DND-41 (cell line): ENCODE results near the gene PHB1.
"Not testable (repeated sequence)": the region's sequence is repeated elsewhere in the genome, so short reads cannot be mapped to it uniquely, and the experiment has no call there.

Source experiments
- ATAC-seq: fragments of 200-7000 bp; cut with Tn5 transposase; 3 replicates; pipeline ENCODE4 v1.9.1; 2021; ENCODE audit warnings: low read depth; ENCODE audit not compliant: insufficient read depth
- DNase-seq: peaks from one replicate; pipeline ENCODE4 v3.0.0-alpha.2; 2020
- H2AFZ ChIP-seq: 2 replicates; pipeline ENCODE4 v1.6.0; 2012; ENCODE audit warnings: low read depth, low read length
- H3K27ac ChIP-seq: 2 replicates; pipeline ENCODE4 v1.5.1; 2012; ENCODE audit warnings: low read length, inconsistent platforms
- H3K27me3 ChIP-seq: fragments of 200-600 bp; sonication (generic); 2 replicates; pipeline ENCODE4 v1.6.0; 2012; ENCODE audit warnings: low read length, mild to moderate bottlenecking, inconsistent platforms; ENCODE audit not compliant: insufficient read depth, poor library complexity
- H3K36me3 ChIP-seq: 2 replicates; pipeline ENCODE4 v1.5.1; 2012; ENCODE audit warnings: low read length, inconsistent platforms; ENCODE audit not compliant: insufficient read depth
- H3K4me1 ChIP-seq: 2 replicates; pipeline ENCODE4 v1.5.1; 2012; ENCODE audit warnings: mild to moderate bottlenecking, low read length; ENCODE audit not compliant: insufficient read depth
- H3K4me2 ChIP-seq: 2 replicates; pipeline ENCODE4 v1.6.0; 2012; ENCODE audit warnings: mild to moderate bottlenecking, moderate library complexity, low read length, inconsistent platforms; ENCODE audit not compliant: insufficient read depth
- H3K4me3 ChIP-seq, 2 experiments: fragments of 200-600 bp in 1 of 2; shearing (Covaris generic) in 1 of 2; 2 replicates each; pipeline ENCODE4 v1.5.1; 2012 to 2016; ENCODE audit warnings: inconsistent platforms in 2 of 2, low read length in 2 of 2, mild to moderate bottlenecking in 2 of 2, low read depth in 1 of 2, moderate library complexity in 1 of 2
- H3K79me2 ChIP-seq: 2 replicates; pipeline ENCODE4 v1.6.0; 2012; ENCODE audit warnings: low read length, inconsistent platforms; ENCODE audit not compliant: insufficient read depth
- H3K9ac ChIP-seq: 2 replicates; pipeline ENCODE4 v1.6.0; 2012; ENCODE audit warnings: low read depth, mild to moderate bottlenecking, inconsistent platforms, low read length, moderate library complexity
- H3K9me3 ChIP-seq: 2 replicates; pipeline ENCODE4 v1.5.1; 2012; ENCODE audit warnings: low read length, moderate library complexity, mild to moderate bottlenecking, inconsistent platforms; ENCODE audit not compliant: insufficient read depth, severe bottlenecking
- H4K20me1 ChIP-seq: 2 replicates; pipeline ENCODE4 v1.6.0; 2012; ENCODE audit warnings: low read length; ENCODE audit not compliant: insufficient read depth
- CTCF ChIP-seq: IDR thresholded peaks from 2 replicates; pipeline ENCODE4 v1.5.1; 2012; ENCODE audit warnings: borderline replicate concordance, low read length, moderate library complexity, mild to moderate bottlenecking; ENCODE audit not compliant: poor library complexity, severe bottlenecking; ENCODE audit errors: extremely low read depth
- EZH2 ChIP-seq: IDR thresholded peaks from 3 replicates; pipeline ENCODE4 v1.6.1; 2012; ENCODE audit warnings: borderline replicate concordance, low read depth, mild to moderate bottlenecking, moderate library complexity, low read length, inconsistent platforms; ENCODE audit not compliant: severe bottlenecking

The PHB1 gene

GRCh38 chr17:49393491-49394255 is 21.0 kb downstream of the PHB1 start:
- no peak overlapping the region for H3K4me2 ChIP-seq
- H3K4me3 ChIP-seq = no peak overlapping the region
- no peak for DNase-seq
- no peak overlapping the region for H3K27ac ChIP-seq
- no peak overlapping the region for H3K9ac ChIP-seq
- H3K79me2 ChIP-seq = no peaks in the 10 kb centered on the region
- H3K27me3 ChIP-seq = peaks cover 4% of the 10 kb centered on the region
- H3K9me3 ChIP-seq = no peaks in the 10 kb centered on the region
- no peak for TF ChIP-seq CTCF
- TF ChIP-seq EZH2 = no peak
- H3K4me1 ChIP-seq = no peaks in the 10 kb centered on the region
- H3K36me3 ChIP-seq = no peaks in the 10 kb centered on the region
- no peak for ATAC-seq
- no peaks in the 10 kb centered on the region for H4K20me1 ChIP-seq
- H2AFZ ChIP-seq = no peak overlapping the region

GRCh38 chr17:49390548-49391324 is 23.9 kb downstream of the PHB1 start:
- Histone ChIP-seq H2AFZ (peak overlapping the region; percentile 39; the same call in 1 of the 2 replicates), H3K9me3 (no peaks in the 10 kb centered on the region), H3K4me3 (no peak overlapping the region), H4K20me1 (0 out of 2 replicates have a peak, but pooled peaks cover 3% of the 10 kb centered on the region), H3K4me2 (no peak overlapping the region), H3K27me3 (peaks cover 12% of the 10 kb centered on the region), H3K27ac (no peak overlapping the region), H3K9ac (no peak overlapping the region), H3K36me3 (no peaks in the 10 kb centered on the region), H3K79me2 (no peaks in the 10 kb centered on the region), H3K4me1 (no peaks in the 10 kb centered on the region)
- no peak for DNase-seq
- TF ChIP-seq EZH2 (no peak), CTCF (no peak)
- ATAC-seq = no peak

GRCh38 chr17:49389514-49390347 is 25.0 kb downstream of the PHB1 start:
- not testable (repeated sequence) for H3K4me1 ChIP-seq, H2AFZ ChIP-seq, H3K9me3 ChIP-seq, H3K79me2 ChIP-seq, H3K9ac ChIP-seq, H3K4me3 ChIP-seq, H3K36me3 ChIP-seq, ATAC-seq, H3K27ac ChIP-seq, H3K4me2 ChIP-seq, DNase-seq, H4K20me1 ChIP-seq
- peaks cover 12% of the 10 kb centered on the region for H3K27me3 ChIP-seq
